CD4-positive, alpha-beta T cell treated with Interferon alpha-2 for 1 hour (primary cell): ENCODE data around the gene SH3PXD2B.

Source experiments
- DNase-seq, 2 donors: peaks; one replicate each; pipeline ENCODE4 v3.0.0-alpha.2; 2020 to 2022

The SH3PXD2B gene

DNA sequence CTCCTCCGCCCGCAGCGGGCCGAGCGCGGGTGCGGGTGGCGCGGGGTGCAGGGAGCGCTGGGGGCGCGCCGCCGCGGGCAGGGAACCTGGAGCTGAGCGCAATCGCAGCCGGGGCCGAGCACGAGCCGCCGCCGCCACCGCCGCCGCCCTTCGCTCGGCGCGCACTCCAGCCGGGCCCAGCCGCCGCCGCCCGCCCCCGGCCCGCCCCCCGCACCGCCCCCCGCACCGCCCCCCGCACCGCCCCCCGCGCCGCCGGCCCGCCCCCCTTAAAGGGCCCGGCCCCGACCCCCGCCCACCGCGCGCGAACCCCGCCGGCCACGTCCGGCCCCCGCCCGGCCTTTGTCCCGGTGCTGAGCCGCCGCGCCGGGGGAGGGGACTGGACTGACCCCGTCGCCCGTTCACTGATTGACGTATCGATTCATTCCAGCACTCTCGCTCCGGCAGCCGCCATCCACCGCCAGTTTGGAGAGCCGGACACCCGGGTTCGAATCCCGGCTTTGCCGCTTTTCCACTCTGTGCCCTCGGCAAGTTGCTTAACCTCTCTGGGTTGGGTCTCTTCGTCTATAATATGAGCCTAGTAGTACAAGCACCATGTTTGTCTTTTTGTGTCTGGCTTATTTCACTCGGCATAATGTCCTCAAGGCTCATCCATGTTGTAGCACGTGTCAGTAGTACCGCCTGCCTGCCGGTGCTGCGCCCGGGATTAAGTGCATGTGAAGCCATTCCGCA is at the start of gene SH3PXD2B:
Gene SH3PXD2B, minus strand, starts transcription at position 168 of the 729 bp plus-strand sequence. CDS start 173 bp downstream, outside the sequence.
- peak; percentile 24 to 39 for DNase-seq

DNA sequence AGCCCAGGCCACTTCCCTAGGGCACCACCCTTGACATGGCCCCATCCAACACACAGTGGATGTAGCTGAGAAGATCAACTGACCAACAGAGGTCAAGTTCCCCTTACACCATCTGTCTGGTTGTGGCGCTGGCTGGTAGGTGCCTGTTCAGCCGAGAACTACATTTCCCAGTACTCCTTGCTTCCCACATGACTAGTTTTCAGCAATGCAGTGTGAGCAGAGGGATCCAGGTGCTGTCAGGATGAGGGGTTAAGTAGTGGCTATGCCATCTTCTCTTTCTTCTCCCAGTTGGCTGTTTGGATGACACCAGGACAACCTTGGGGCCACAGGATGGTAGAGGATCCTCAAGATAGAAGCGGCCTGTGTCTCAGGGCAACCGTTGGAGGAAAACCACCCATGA is 48.6 kb upstream of the SH3PXD2B start:
- DNase-seq: no peak

DNA sequence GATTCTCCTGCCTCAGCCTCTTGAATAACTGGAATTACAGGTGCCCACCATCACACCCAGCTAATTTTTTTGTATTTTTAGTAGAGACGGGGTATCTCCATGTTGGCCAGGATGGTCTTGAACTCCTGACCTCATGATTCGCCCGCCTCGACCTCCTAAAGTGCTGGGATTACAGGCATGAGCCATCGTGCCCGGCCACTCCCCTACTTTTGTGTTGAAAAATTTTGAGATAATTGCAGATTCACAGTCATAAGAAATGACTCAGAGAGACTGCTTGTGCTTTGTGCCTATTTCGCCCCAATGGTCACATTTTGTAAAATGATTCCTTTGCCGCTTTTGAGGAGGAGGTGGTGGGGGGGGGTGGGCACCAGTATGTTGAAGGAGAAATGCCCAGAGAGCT is 48.1 kb upstream of the SH3PXD2B start:
- DNase-seq: no peak

DNA sequence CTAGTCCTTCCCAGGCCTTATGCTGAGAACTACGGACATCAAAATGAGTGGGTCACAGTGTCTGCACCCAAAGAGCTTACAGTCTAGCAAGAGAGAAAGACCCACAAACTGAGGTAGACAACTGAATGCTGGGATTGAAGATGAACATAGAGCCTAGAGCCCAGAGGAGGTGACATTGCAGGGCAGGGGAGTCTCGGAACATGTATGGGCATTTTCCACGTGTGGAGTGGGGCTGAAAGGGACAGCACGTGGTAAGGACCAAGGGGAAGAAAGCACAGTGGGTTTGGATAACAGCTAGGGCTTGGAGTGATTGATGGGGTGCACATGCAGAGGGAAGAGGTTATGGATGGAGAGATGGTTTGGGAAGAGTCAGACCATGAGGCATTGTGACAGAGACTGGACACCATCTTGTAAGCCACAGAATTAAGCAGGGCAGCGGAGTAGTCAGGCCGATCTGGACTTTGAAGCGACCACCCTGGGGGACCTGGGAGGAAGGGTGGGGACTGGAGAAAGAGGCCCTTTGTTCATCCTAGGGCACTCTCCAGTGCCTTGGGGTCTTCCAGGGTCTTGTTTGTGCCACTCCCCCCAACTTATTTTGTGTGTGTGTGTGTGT is 47.5 kb upstream of the SH3PXD2B start:
- DNase-seq: no peak

DNA sequence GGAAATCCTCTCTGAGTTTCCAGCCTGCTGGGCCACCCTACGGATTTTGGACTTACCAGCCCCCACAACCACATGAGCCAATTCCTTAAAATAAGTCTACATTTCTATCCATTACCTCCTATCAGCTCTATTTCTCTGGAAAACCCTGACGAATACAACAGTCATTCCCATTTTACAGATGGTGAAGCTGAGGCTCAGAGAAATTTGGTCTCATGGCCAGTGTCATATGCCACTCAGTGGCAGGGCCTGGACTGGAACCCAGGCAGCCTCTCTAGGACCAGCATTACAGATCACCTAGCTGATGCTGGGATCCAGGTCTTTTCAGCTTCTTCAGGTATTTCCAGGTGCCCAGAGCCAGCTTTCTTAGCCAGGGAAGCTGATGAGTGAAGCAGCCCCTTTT is 45.0 kb upstream of the SH3PXD2B start:
- DNase-seq: no peak

DNA sequence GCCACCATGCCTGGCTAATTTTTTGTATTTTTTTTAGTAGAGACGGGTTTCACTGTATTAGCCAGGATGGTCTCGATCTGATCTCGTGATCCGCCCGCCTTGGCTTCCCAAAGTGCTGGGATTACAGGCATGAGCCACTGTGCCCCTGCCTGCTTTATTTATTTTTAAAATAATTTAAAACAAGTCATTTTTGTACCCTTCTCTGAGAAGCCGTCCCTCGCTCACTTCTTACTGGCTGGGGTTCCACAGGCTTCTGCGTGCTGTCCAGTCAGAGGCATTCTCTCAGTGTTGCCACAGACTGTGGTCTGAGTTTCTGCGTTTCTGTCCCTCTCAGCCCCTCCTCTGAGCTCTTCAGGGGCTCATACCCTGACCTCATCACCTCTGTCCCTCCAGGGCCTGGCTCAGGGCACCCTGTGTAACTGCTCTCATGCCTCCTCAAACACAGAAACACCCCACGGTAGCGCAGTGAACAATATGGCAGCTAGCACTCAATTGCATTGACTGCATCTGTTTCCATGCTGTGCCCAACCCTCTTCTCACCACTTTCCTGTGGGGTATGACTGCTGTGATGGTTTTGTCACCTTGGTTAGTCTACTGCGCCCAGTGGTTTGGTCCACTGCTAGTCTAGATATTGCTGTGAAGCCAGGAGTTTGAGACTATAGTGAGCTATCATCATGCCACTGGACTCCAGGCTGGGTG is 44.3 kb upstream of the SH3PXD2B start:
- no peak for DNase-seq

DNA sequence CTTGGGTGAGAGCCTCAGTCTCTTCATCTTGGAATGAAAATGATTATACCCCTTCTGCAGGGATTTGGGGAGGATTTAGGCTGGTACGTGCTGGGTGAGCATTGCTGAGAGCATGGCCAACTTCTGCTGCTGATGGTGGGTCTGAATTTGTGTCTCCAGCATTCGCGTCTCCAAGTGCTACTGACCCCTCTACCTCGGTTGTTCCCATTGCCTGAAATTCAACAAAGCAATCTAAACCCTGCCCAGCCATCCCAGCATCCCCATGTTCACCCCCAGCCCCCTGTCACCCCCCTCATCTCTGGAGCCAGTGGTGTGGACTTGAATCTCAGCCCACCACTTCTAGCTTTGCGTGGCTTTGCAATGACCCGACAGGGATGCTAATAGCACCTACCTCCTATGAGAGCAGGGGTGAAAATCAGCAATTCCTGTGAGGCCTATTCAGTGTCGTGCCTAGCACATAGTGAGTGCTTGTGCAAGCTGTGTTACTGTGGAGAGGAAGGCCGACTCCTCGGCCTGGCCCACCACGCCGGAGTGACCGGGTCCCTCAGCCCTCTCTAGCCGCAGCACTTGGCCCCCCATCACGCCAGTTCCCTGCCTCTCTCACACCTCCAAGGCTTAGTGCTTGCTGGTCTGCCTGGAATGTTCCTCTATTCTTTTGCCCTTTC is 43.4 kb upstream of the SH3PXD2B start:
- DNase-seq: no peak

DNA sequence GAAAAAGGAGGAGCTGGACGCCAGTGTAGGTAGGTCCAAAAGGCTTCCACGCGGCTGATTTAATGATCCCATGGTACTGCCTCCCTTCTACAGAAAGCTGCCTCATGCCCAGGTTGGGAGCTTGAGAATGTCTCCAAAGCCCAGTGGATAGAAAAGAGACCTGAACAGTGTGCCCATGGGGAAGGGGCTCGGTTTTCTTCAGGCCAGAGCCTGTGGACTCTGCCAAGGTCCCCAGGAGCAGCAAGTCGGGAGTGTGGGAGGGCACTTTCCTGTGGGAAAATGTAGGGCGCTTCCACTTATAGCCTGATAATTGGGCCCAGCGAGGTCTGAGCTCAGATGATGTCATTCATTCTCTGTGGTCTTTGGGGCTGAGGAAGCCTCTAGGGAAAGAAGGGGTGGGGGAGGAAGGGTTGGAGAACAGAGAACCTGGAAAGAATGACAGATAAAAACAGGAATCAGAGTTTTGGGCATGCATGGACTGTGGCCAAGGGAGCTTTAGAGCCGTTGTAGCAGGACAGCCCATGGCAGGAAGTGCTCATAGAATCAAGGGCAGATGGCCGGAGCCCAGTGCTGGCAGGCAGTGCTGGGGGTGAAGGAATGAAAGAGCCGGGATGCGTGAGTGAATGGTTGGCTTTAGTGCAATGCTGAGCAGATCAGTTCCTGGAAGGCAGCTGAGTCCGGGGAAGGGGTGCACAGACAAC is 42.5 kb upstream of the SH3PXD2B start:
- no peak for DNase-seq

DNA sequence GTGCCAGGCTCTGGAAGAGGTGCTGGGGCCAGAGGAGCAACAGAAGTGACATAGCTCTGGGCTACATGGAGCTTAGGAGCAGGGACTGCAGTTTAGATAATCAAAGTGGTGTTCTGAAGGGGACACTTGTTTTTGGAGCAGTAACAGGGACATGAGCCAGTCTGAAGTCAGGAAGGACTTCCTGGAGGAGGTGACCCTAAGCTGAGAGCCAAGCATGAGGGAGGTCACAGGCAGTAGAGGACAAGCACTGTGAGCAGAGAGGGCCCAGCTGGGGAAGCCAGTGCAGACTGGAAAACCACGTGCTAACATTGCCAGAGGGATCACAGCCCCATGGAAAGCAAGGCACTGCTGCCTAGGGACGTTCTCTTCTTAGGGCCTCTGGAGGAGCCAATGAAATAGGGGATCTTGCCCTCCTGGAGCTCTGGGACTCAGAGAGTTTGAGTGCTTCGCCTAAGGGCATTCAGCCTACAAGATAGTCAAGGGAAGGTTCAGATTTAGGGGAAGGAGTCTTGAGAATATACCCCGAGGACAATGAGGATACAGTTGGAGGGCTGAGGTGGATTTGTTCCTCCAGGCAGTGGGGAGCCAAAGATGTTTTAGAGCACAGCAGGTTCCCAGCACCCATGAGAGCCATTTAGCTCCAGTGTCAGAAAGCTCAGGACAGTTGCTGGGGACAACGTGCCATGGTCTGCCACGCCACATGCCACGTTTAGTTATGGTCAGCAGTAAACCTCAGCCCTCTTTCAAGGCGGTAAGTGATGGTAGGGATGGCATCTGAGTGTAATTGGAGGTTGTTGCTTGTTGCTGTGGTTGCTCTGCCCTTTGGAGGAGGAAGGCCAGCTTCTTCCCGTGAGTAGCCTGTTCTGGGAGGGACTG is 40.5 kb upstream of the SH3PXD2B start:
- DNase-seq: no peak

DNA sequence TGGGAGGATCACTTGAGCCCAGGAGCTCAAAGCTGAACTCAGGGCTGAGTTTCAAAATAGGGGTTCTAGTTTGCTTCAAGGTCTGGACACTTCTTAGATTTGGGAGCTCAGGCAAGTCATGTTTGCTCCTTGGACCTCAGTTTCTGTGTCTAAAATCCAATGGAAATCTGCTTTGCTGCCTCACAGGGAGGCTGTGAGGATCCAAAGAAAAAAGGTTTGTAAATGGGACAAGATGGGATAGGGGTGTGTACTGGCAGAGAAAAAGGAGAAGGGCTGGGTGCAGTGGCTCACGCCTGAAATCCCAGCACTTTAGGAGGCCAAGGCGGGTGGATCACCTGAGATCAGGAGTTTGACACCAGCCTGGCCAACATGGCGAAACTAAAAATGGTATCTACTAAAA is 39.6 kb upstream of the SH3PXD2B start:
- no peak for DNase-seq

DNA sequence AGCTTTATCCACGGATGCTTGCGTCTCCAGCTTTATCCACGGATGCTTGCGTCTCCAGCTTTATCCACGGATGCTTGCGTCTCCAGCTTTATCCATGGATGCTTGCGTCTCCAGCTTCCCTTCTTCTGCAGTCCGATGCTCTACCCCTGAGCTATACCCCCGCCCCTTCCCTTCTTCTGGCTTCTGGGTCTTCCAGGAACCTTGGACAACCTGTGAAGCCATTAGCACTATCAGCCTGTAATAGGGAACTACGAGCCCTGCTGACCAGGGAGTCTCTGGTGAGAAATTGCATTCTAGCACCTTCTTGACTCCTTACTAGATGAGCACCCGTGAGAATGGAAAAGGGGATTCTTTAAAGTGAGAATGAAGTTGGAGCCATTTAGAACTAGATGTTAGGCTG is 39.1 kb upstream of the SH3PXD2B start:
- DNase-seq: no peak

DNA sequence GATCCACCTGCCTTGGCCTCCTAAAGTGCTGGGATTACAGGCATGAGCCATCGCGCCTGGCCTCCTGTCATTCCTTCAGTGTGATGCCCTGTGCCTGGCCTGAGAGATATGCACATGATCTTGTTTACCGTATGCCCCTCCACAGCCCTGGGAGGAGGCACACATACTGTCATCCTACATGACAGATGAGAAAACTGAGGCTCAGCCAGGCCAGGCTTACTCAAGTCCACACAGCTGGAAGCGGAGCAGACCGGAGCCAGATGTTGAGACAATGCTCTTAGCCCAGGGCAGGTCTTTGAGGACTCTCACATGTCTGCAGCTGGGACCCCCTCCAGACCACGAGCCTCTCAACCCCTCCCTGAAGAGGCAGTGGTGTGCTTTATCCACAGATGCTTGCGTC is 38.7 kb upstream of the SH3PXD2B start:
- no peak for DNase-seq

DNA sequence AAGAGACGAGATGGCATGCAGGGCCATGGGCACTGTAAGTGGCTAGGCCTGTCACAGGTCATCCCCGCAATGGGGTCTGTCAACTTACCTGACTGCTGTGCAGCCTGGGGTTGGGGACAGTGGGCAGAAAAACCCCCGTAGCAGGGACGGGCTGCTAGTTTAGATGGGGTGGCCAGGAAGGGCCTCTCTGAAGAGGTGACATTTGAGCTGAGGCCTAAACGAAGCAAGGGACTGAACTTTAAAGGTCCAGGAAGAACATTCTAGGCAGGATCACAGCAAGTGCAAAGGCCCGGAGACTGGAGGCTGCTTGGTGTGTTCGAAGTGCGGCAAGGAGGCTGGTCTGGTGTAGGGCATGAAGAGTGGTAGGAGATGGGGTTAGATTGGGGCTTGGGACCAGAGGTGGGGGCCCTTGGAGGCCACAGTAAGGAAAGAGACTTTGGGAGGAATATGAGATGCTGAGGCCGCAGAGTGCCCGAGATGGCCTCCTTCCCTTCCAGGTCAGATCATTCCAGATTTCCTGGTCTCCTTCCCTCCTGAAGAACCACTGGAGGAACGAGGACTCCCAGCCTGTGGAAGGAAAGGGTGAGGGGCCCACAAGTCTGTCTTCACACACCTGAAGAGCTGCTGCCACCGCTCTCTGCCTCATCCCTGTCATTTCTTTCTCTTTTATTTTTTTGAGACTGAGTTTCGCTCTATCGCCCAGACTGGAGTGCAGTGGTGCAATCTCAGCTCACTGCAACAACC is 37.9 kb upstream of the SH3PXD2B start:
- DNase-seq: no peak

DNA sequence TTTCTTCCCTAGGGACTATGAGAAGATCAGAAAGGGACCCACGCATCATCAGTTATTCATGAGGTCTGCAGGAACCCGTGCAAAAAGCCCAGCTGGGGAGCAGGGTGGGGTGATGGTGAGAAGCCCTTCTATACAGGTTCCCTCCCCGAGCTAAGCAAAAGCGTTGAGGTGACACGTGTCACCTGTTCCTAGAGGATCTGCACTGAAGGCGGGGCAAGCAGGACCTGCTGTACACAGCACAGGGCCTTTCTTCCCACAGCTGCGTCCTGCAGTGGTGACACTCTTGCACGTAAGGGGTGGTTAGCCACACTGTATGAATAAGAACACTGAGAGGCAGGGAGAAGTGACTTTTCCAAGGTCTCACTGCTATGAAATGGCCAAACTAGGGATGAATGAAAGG is 37.2 kb upstream of the SH3PXD2B start:
- no peak for DNase-seq

DNA sequence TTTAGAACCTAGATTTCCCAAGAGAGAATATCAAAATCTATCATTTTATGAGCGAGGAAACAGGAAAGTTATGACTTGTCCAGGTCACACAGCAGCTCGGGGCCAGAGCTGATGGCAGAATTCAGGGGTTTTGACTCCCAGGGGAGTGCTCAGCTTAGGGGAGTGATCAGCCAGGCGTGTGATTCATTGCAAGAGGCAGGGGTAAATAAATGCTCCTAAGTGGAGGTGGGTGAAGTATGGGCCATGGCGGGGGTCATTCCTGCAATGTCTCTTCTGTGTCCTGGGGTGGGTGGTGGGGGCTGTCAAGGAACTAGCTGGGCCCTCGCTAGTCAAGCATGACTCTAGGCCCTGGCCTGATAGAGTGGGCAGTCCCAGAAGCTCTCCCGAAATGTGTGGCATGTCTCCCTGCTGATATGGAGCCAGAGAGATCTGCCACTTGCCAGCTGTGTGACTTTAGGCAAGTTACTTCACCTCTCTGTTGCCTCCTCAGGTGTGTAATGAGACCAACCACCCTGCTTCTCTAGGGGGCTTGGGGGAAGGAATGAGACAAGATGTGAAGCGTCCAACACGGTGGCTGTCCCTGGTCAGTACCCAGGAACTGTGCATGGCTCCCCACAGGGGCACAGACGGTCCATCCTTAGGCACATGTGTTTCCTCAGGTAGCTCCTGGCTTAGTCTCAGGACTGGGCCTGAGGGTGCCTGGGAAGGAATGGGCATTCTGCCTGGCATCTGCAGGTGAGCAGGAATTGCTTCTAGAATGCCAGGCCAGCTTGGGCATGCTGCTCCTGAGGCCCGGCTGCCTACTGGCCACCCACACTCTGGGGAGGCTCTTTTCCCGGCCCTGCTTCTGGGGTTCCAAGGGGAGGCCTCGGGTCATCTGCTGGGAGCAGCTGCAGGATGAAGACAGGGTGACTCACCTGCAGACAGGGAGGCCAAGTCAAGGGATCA is 36.5 kb upstream of the SH3PXD2B start:
- DNase-seq: no peak

DNA sequence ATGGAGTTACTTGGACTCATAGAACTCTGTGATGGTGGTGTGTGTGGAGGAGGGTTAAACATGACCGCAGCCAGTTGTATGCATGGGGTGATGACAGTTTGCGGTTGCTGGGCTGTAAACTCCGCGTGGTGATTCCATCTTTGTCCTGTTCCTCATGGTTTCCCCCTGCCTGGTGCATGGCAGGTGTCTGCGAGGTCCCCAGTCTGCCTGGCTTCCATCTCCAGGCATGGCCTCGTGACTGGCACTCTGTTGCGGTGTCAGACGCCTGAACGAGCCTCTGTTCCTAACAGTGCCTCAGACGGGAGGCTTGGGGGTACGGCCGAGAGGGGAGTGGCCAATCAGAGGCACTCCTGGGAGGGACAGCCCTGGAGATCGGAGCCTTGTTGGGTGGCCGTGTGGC is 33.9 kb upstream of the SH3PXD2B start:
- DNase-seq: no peak

DNA sequence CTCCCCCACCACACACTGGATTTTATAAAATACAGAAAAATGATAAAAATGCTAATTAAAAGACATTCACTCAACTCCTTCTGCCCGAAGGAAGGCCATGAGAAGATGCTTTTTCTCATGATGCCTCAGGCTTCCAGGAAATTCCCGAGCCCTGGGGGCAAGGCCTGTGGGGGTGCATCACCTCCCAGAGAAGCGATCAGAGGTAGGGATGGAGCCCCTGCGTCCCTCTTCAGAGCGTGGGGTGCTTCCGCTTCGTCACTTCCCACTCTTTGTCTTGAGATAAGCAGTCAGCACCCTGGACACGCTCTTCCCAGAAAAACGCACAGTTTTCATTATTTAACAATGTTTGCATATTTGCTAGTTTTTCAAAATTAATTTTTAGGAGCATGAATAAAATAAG is 33.3 kb upstream of the SH3PXD2B start:
- no peak for DNase-seq

DNA sequence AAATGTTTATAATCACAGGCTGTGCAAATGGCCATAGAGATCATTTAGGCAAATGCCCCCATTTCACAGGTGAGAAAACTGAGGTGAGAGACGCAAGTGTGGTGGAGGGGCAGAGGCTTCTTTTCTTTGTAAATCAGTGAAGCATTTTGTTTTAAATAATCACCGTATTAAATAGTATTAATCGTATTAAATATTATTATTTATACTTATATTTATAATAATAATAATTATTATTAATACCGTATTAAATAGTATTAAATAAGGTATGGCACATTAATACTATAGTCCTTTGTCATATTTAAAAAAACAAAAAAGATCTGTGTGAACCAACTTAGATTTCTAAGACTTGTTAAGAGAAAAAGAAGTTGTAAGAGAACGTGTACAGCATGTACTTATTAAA is 32.6 kb upstream of the SH3PXD2B start:
- no peak for DNase-seq

DNA sequence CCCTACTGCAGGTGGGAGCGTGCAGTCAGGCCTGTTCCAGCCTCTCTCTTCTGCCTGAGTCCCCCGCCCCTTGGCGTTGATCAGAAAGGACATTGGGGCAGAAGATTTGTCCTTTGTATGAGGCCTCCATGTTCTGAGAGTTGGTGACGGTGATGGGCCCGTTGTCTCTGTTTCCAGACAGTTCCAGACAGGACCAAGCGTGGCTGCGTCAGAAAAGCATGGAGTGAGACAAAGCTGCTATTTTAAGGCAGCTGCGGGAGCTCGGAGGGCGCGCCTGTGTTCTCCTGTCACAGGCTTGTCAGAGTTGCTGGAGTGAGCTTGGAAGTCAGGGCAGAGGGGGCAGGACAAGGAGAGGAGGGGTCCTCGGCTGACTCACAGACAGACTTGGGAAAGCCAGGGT is 32.1 kb upstream of the SH3PXD2B start:
- no peak for DNase-seq
